ENCODE measurements around the gene CD84.
"Not testable (repeated sequence)": the region's sequence is repeated elsewhere in the genome, so short reads cannot be mapped to it uniquely, and the experiment has no call there.

CD84 gene

GRCh38 chr1:160537714-160538665 lies 41.3 kb downstream of the CD84 start:
- H3K27ac ChIP-seq (ENCODE audit: low read length): no peak overlapping the region
- H3K4me3 ChIP-seq (ENCODE audit: low read length): no peak overlapping the region
- H3K9ac ChIP-seq (ENCODE audit: low read depth, low read length): no peak overlapping the region
- no peaks in the 10 kb centered on the region for H3K4me1 ChIP-seq (ENCODE audit: insufficient read depth, low read length)
- H3K9me3 ChIP-seq (ENCODE audit: insufficient read depth, low read depth, low read length): peaks cover 15% of the 10 kb centered on the region
- H3K36me3 ChIP-seq (ENCODE audit: insufficient read depth, low read depth, low read length): no peaks in the 10 kb centered on the region
- H3K27me3 ChIP-seq (ENCODE audit: insufficient read depth, low read length): no peaks in the 10 kb centered on the region

GRCh38 chr1:160534823-160535605 lies 44.3 kb downstream of the CD84 start:
- no peaks in the 10 kb centered on the region for H3K27me3 ChIP-seq (ENCODE audit: insufficient read depth, low read length)
- H3K4me3 ChIP-seq (ENCODE audit: low read length): no peak overlapping the region; the same call in 1 of the 2 replicates
- no peaks in the 10 kb centered on the region for H3K4me1 ChIP-seq (ENCODE audit: insufficient read depth, low read length)
- no peaks in the 10 kb centered on the region for H3K36me3 ChIP-seq (ENCODE audit: insufficient read depth, low read depth, low read length)
- peaks cover 24% of the 10 kb centered on the region for H3K9me3 ChIP-seq (ENCODE audit: insufficient read depth, low read depth, low read length)
- no peak overlapping the region for H3K9ac ChIP-seq (ENCODE audit: low read depth, low read length)
- no peak overlapping the region for H3K27ac ChIP-seq (ENCODE audit: low read length)

- H3K27me3 ChIP-seq (ENCODE audit: insufficient read depth, low read length); H3K36me3 ChIP-seq (ENCODE audit: insufficient read depth, low read depth, low read length): not testable (repeated sequence)
These were observed 46.8 kb downstream of the CD84 start for GRCh38 chr1:160532557-160532813.

GRCh38 chr1:160531809-160532556 lies 47.3 kb downstream of the CD84 start:
- not testable (repeated sequence) for H3K36me3 ChIP-seq (ENCODE audit: insufficient read depth, low read depth, low read length); H3K9ac ChIP-seq (ENCODE audit: low read depth, low read length); H3K27me3 ChIP-seq (ENCODE audit: insufficient read depth, low read length); H3K27ac ChIP-seq (ENCODE audit: low read length); H3K4me3 ChIP-seq (ENCODE audit: low read length); H3K4me1 ChIP-seq (ENCODE audit: insufficient read depth, low read length)
- H3K9me3 ChIP-seq (ENCODE audit: insufficient read depth, low read depth, low read length): peaks cover 24% of the 10 kb centered on the region

More at GRCh38 chr1:160532557-160532813, 46.8 kb downstream of the CD84 start:
- not testable (repeated sequence) for H3K4me1 ChIP-seq (ENCODE audit: insufficient read depth, low read length); H3K4me3 ChIP-seq (ENCODE audit: low read length); H3K27ac ChIP-seq (ENCODE audit: low read length); H3K9ac ChIP-seq (ENCODE audit: low read depth, low read length)
- H3K9me3 ChIP-seq (ENCODE audit: insufficient read depth, low read depth, low read length): peaks cover 24% of the 10 kb centered on the region

GRCh38 chr1:160529401-160529952 lies 49.8 kb downstream of the CD84 start:
- peaks cover 15% of the 10 kb centered on the region for H3K9me3 ChIP-seq (ENCODE audit: insufficient read depth, low read depth, low read length)
- H3K27me3 ChIP-seq (ENCODE audit: insufficient read depth, low read length); H3K4me1 ChIP-seq (ENCODE audit: insufficient read depth, low read length); H3K36me3 ChIP-seq (ENCODE audit: insufficient read depth, low read depth, low read length); H3K9ac ChIP-seq (ENCODE audit: low read depth, low read length); H3K4me3 ChIP-seq (ENCODE audit: low read length); H3K27ac ChIP-seq (ENCODE audit: low read length): not testable (repeated sequence)

GRCh38 chr1:160523789-160524188 lies 55.5 kb downstream of the CD84 start:
- H3K9ac ChIP-seq (ENCODE audit: low read depth, low read length); H3K9me3 ChIP-seq (ENCODE audit: insufficient read depth, low read depth, low read length); H3K4me3 ChIP-seq (ENCODE audit: low read length); H3K36me3 ChIP-seq (ENCODE audit: insufficient read depth, low read depth, low read length); H3K27me3 ChIP-seq (ENCODE audit: insufficient read depth, low read length); H3K27ac ChIP-seq (ENCODE audit: low read length): not testable (repeated sequence)
- peaks cover 21% of the 10 kb centered on the region for H3K4me1 ChIP-seq (ENCODE audit: insufficient read depth, low read length)

GRCh38 chr1:160522622-160523345 lies 56.5 kb downstream of the CD84 start, which contains the start of gene SLAMF6:
Gene SLAMF6, minus strand, starts transcription at chr1:160523255. Its CDS starts 63 bp downstream, at chr1:160523192.
- Histone ChIP-seq H3K27ac (ENCODE audit: low read length) (no peak within 1 kb of the TSS), H3K4me1 (ENCODE audit: insufficient read depth, low read length) (peaks cover 21% of the 10 kb centered on the region), H3K9me3 (ENCODE audit: insufficient read depth, low read depth, low read length) (no peaks in the 10 kb centered on the region), H3K9ac (ENCODE audit: low read depth, low read length) (no peak within 1 kb of the TSS), H3K4me3 (ENCODE audit: low read length) (no peak within 1 kb of the TSS), H3K36me3 (ENCODE audit: insufficient read depth, low read depth, low read length) (no peaks in the 10 kb centered on the region), H3K27me3 (ENCODE audit: insufficient read depth, low read length) (no peaks in the 10 kb centered on the region)

GRCh38 chr1:160522136-160522535 lies 57.2 kb downstream of the CD84 start:
- peaks cover 21% of the 10 kb centered on the region for H3K4me1 ChIP-seq (ENCODE audit: insufficient read depth, low read length)
- no peaks in the 10 kb centered on the region for H3K36me3 ChIP-seq (ENCODE audit: insufficient read depth, low read depth, low read length)
- no peak overlapping the region for H3K27ac ChIP-seq (ENCODE audit: low read length)
- H3K9ac ChIP-seq (ENCODE audit: low read depth, low read length): no peak overlapping the region
- H3K9me3 ChIP-seq (ENCODE audit: insufficient read depth, low read depth, low read length): no peaks in the 10 kb centered on the region
- H3K4me3 ChIP-seq (ENCODE audit: low read length): no peak overlapping the region
- no peaks in the 10 kb centered on the region for H3K27me3 ChIP-seq (ENCODE audit: insufficient read depth, low read length)

GRCh38 chr1:160521554-160521953 lies 57.7 kb downstream of the CD84 start:
- Histone ChIP-seq H3K4me3 (ENCODE audit: low read length) (no peak overlapping the region), H3K9ac (ENCODE audit: low read depth, low read length) (no peak overlapping the region), H3K36me3 (ENCODE audit: insufficient read depth, low read depth, low read length) (no peaks in the 10 kb centered on the region), H3K27ac (ENCODE audit: low read length) (no peak overlapping the region), H3K4me1 (ENCODE audit: insufficient read depth, low read length) (peaks cover 21% of the 10 kb centered on the region), H3K27me3 (ENCODE audit: insufficient read depth, low read length) (no peaks in the 10 kb centered on the region), H3K9me3 (ENCODE audit: insufficient read depth, low read depth, low read length) (no peaks in the 10 kb centered on the region)

GRCh38 chr1:160520999-160521398 lies 58.3 kb downstream of the CD84 start:
- Histone ChIP-seq H3K9ac (ENCODE audit: low read depth, low read length) (no peak overlapping the region), H3K36me3 (ENCODE audit: insufficient read depth, low read depth, low read length) (no peaks in the 10 kb centered on the region), H3K27ac (ENCODE audit: low read length) (no peak overlapping the region), H3K4me3 (ENCODE audit: low read length) (no peak overlapping the region), H3K4me1 (ENCODE audit: insufficient read depth, low read length) (peaks cover 21% of the 10 kb centered on the region), H3K9me3 (ENCODE audit: insufficient read depth, low read depth, low read length) (no peaks in the 10 kb centered on the region), H3K27me3 (ENCODE audit: insufficient read depth, low read length) (no peaks in the 10 kb centered on the region)

GRCh38 chr1:160520582-160520981 lies 58.7 kb downstream of the CD84 start:
- H3K9ac ChIP-seq (ENCODE audit: low read depth, low read length): no peak overlapping the region
- peak overlapping the region; percentile 12; the same call in 1 of the 2 replicates for H3K4me3 ChIP-seq (ENCODE audit: low read length)

More at GRCh38 chr1:160520582-160520981, 58.7 kb downstream of the CD84 start:
- no peaks in the 10 kb centered on the region for H3K27me3 ChIP-seq (ENCODE audit: insufficient read depth, low read length)
- H3K27ac ChIP-seq (ENCODE audit: low read length): no peak overlapping the region
- H3K9me3 ChIP-seq (ENCODE audit: insufficient read depth, low read depth, low read length): no peaks in the 10 kb centered on the region
- no peaks in the 10 kb centered on the region for H3K36me3 ChIP-seq (ENCODE audit: insufficient read depth, low read depth, low read length)
- H3K4me1 ChIP-seq (ENCODE audit: insufficient read depth, low read length): peaks cover 21% of the 10 kb centered on the region

Measured in iPS-20b (cell line).